Activated T-cell treated with anti-CD3 and anti-CD28 coated beads, Interleukin-2, amount 50 U/mL, for 24 hours (primary cell): ENCODE measurements around the gene NECTIN2.
"Not testable (repeated sequence)": the region's sequence is repeated elsewhere in the genome, so short reads cannot be mapped to it uniquely, and the experiment has no call there.

ENCODE experiments used
- DNase-seq: peaks from one replicate; pipeline ENCODE4 v3.0.0-alpha.2; 2020
- H3K27ac Mint-ChIP-seq: 2 replicates; pipeline ENCODE4 v1.8.0; 2020; ENCODE audit warnings: mild to moderate bottlenecking, mixed read lengths
- H3K27me3 Mint-ChIP-seq: 2 replicates; pipeline ENCODE4 v1.8.0; 2020; ENCODE audit warnings: mixed read lengths
- H3K36me3 Mint-ChIP-seq: 2 replicates; pipeline ENCODE4 v1.8.0; 2020; ENCODE audit warnings: low read depth, mixed read lengths
- H3K4me1 Mint-ChIP-seq: 2 replicates; pipeline ENCODE4 v1.8.0; 2020; ENCODE audit warnings: low read depth, mixed read lengths
- H3K4me3 Mint-ChIP-seq: 2 replicates; pipeline ENCODE4 v1.8.0; 2020; ENCODE audit warnings: mild to moderate bottlenecking, moderate library complexity, mixed read lengths
- H3K9me3 Mint-ChIP-seq: 2 replicates; pipeline ENCODE4 v1.8.0; 2020; ENCODE audit warnings: mixed read lengths

The NECTIN2 gene

DNA sequence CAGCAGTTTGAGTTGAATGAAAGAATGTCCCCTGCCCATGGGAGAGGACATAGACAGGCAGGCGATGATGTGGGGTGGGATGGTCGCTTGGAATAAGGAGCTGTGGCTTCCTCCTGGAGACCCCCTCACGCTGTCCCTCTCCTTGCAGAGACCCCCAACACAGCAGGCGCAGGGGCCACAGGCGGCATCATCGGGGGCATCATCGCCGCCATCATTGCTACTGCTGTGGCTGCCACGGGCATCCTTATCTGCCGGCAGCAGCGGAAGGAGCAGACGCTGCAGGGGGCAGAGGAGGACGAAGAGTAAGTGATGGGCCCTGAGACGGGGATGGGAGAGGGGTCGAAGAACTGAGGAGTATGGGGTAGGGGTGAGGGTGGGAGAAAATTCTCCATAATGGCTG, 36.0 kb downstream of the NECTIN2 start:
- H3K36me3 Mint-ChIP-seq = no peaks in the 10 kb centered on the region
- no peak overlapping the region for H3K4me3 Mint-ChIP-seq
- DNase-seq = no peak
- peaks cover 6% of the 10 kb centered on the region for H3K27me3 Mint-ChIP-seq
- peaks cover 5% of the 10 kb centered on the region for H3K4me1 Mint-ChIP-seq
- H3K27ac Mint-ChIP-seq = no peak overlapping the region
- no peaks in the 10 kb centered on the region for H3K9me3 Mint-ChIP-seq

DNA sequence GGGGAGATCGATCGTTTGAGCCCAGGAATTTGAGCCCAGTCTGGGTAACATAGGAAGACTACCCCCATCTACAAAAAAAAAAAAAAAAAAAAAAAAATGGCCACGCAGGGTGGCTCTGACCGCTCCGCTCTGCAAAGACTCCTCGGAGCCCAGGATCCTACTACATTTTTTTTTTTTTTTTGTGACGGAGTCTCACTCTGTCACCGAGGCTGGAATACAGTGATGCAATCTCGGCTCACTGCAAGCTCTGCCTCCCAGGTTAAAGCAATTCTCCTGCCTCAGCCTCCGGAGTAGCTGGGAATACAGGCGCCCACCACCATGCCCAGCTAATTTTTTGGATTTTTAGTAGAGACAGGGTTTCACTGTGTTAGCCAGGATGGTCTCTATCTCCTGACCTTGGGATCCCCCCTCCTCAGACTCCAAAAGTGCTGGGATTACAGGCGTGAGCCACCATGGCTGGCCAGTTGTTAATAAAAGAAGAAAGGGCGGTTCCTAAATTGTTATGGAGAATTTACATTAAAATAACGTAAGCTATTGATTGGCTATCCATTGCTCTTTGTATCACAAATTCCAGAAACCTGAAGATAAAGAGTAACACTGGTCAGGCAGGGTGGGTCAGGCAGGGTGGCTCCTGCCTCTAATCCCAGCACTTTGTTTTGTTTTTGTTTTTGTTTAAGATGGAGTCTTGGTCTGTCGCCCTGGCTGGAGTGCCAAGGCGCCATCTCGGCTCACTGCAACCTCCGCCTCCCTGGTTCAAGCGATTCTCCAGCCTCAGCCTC, 36.7 kb downstream of the NECTIN2 start:
- not testable (repeated sequence) for H3K9me3 Mint-ChIP-seq, H3K27me3 Mint-ChIP-seq, DNase-seq, H3K27ac Mint-ChIP-seq, H3K36me3 Mint-ChIP-seq, H3K4me1 Mint-ChIP-seq, H3K4me3 Mint-ChIP-seq

DNA sequence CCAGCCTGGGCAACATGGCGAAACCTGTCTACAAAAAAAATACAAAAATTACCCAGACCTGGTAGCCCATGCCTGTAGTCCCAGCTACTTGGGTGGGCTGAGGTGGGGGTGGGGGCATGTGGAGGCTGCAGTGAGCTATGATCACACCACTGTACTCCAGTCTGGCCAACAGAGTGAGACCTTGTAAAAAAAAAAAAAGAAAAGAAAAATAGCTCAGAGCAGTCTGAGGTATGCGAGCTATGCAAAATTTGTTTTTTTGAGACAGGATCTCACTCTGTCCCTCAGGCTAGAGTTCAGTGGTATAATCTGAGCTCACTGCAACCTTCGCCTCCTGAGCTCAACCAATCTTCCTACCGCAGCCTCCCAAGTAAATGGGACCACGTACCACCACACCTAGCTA, 37.8 kb downstream of the NECTIN2 start:
- H3K27ac Mint-ChIP-seq = no peak overlapping the region
- peaks cover 2% of the 10 kb centered on the region for H3K27me3 Mint-ChIP-seq
- no peaks in the 10 kb centered on the region for H3K36me3 Mint-ChIP-seq
- H3K9me3 Mint-ChIP-seq = no peaks in the 10 kb centered on the region
- peaks cover under 1% of the 10 kb centered on the region for H3K4me1 Mint-ChIP-seq
- no peak overlapping the region for H3K4me3 Mint-ChIP-seq
- DNase-seq = no peak

DNA sequence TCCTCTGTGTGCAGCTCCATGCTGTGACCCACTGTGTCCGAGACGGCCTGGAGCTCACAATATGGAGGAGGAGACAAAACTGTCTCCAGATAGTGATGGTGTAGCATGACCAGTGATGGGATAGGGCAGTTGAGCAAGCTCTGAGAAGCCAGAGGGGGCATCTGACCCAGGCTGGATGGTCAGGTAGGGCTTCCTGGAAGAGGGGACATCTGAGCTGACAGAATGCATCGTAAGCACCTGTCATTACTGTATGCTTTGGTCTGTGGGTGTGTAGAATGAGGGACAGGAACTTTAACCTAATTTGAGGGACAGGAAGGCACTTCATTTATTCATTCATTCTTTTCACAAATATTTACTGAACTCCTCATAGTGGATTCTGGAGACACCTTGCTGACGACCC, 38.5 kb downstream of the NECTIN2 start:
- H3K27ac Mint-ChIP-seq = no peak overlapping the region

DNA sequence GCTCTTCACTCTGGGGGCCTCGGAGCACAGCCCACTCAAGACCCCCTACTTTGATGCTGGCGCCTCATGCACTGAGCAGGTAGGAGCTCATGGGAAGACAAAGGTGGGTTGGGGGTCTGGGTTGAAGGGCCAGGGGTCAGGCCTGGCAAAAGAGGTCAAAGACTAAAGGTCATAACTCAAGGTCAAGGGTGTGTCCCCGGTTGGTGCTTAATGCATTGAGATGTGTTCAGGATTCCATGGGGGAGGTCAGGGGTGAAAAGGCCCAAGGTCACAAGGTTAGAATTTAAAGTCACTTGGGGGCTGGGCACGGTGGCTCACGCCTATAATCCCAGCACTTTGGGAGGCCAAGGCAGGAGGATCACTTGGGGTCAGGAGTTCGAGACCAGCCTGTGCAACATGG, 40.0 kb downstream of the NECTIN2 start:
- H3K4me3 Mint-ChIP-seq = no peak overlapping the region

More for the DNA sequence above, 38.5 kb downstream of the NECTIN2 start:
- Mint-ChIP-seq H3K9me3 (peaks cover 2% of the 10 kb centered on the region), H3K27me3 (no peaks in the 10 kb centered on the region), H3K4me3 (no peak overlapping the region), H3K36me3 (no peaks in the 10 kb centered on the region), H3K4me1 (peaks cover 4% of the 10 kb centered on the region)
- no peak for DNase-seq

DNA sequence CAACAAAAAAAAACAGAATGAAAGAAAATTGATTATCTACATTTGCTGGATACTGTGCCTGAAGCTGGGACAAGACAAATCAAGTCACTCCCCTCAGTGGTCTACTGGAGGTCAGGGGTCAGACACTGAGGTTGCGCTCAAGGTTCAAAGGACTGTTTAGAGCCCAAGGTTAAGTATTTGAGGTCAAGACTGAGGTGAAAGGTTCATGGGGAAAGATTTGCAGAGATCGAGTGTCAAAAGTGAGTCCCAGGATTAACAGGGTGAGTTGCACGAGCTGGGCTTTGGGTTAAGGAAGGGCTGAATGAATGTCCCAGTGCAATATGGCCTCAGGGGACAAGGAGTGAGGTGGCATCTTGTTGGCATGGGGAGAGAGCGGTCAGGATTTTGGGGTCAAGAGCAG, 41.6 kb downstream of the NECTIN2 start:
- no peak for DNase-seq
- Mint-ChIP-seq H3K4me1 (peaks cover 22% of the 10 kb centered on the region), H3K27ac (no peak overlapping the region), H3K4me3 (no peak overlapping the region), H3K9me3 (peaks cover 5% of the 10 kb centered on the region), H3K27me3 (no peaks in the 10 kb centered on the region), H3K36me3 (peaks cover 14% of the 10 kb centered on the region)

More for the DNA sequence above, 40.0 kb downstream of the NECTIN2 start:
- Mint-ChIP-seq H3K36me3 (peaks cover 3% of the 10 kb centered on the region), H3K27me3 (no peaks in the 10 kb centered on the region), H3K27ac (peak overlapping the region; percentile 59), H3K4me1 (peaks cover 11% of the 10 kb centered on the region), H3K9me3 (peaks cover 5% of the 10 kb centered on the region)
- no peak for DNase-seq

DNA sequence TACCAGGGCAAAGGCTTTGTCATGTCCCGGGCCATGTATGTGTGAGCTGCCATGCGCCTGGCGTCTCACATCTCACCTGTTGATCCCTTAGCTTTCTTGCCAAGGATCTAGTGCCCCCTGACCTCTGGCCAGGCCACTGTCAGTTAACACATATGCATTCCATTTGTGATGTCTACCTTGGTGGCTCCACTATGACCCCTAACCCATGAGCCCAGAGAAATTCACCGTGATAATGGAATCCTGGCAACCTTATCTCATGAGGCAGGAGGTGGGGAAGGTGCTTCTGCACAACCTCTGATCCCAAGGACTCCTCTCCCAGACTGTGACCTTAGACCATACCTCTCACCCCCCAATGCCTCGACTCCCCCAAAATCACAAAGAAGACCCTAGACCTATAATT, 42.2 kb downstream of the NECTIN2 start:
- DNase-seq, H3K4me3 Mint-ChIP-seq, H3K9me3 Mint-ChIP-seq, H3K27ac Mint-ChIP-seq, H3K27me3 Mint-ChIP-seq: not testable (repeated sequence)
- Mint-ChIP-seq H3K4me1 (peaks cover 29% of the 10 kb centered on the region), H3K36me3 (peaks cover 21% of the 10 kb centered on the region)

DNA sequence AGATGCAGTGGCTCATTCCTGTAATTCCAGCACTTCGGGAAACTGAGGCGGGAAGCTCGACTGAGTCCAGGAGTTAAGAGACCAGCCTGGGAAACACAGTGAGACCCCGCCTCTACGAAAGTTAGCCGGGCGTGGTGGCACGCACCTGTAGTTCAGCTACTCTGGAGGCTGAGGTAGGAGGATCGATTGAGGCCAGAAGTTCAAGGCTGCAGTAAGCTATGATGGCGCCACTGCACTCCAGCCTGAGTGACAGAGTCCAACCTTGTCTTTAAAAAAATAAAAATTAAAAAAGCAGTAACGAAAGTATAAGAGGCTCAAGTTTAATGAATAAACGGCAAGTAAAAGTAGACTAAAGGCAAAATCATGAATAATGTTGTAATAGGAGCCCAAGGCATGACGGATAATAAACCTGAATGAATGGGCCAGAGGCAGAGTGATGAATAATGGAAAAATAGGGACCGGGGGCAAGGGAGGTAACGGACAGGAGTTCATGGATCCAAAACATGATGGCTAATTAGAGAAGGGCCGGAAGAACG, 43.8 kb downstream of the NECTIN2 start:
- Mint-ChIP-seq H3K36me3 (peaks cover 36% of the 10 kb centered on the region), H3K27me3 (no peaks in the 10 kb centered on the region), H3K4me3 (peak overlapping the region; percentile 96), H3K27ac (peak overlapping the region; percentile 98), H3K4me1 (peaks cover 38% of the 10 kb centered on the region), H3K9me3 (peaks cover 5% of the 10 kb centered on the region)
- no peak for DNase-seq

DNA sequence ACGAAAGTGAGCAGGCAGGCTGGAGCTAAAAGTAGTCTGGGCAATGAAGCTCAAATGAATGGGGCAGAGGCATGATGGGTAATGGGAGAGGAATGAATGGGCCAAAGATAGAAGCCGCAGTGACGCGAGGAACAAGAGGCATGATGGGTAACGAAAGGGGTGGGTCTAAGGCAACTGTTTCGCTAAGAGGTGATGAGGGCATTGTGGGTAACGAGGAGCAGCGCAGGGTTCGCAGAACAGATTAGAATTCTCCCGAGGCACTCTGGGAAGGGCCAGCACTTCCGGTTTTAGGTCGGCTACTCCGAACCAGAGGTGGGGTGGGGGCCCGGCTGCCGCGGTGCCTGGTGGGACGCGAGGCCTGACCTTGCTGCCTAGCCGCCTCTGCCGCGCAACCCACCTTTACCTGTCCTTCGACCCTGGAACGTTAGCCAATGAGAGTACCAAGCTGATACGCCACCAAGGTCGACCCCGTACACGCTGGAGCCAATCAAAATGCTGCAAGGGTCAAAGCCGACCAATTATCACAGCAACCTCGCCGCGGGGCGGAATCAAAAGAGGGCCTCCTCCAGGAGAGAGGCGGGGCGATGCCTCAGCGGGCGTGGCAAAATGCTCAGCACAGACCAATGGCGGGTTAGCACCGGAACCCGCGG, 44.4 kb downstream of the NECTIN2 start:
- Mint-ChIP-seq H3K27me3 (no peaks in the 10 kb centered on the region), H3K36me3 (peaks cover 42% of the 10 kb centered on the region), H3K4me3 (peak overlapping the region; percentile 96), H3K4me1 (peaks cover 38% of the 10 kb centered on the region), H3K27ac (peak overlapping the region; percentile 98), H3K9me3 (peaks cover 5% of the 10 kb centered on the region)
- peak; percentile 100 for DNase-seq

DNA sequence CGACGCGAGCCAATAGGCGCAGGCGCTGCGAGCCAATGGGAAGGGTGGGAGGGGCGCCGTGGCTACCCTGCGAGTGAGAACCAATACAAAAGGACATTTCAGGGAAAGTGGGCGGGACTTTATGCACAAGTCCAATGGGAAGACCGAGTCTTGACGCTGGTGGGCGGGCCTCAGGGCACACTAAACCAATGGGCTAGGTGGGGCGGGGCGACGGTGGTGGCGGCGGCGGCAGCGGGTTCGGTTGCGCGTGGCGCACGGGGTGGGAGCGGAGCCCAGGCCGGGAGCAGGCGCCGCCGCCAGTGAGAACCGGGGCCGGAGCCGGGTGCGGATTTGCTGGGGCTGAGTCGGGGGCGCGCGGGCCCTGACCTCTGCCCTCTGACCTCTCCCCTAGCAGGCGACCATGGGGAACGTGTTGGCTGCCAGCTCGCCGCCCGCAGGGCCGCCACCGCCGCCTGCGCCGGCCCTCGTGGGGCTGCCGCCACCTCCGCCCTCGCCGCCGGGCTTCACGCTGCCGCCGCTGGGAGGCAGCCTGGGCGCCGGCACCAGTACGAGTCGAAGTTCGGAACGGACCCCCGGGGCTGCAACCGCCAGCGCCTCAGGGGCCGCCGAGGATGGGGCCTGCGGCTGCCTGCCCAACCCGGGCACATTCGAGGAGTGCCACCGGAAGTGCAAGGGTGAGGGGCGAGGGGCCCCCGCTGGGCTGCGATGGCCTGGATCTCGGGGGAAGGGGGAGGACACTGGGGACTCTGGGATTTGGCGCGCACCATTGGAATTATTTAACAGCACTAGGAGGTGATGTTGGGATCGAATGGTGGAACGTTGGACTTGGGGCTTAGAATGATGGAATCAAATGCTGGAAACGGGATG, 45.2 kb downstream of the NECTIN2 start, which contains the start of gene TOMM40:
TOMM40 (plus strand) TSS at position 239 of the 867 bp plus-strand sequence; CDS start at position 401, 162 bp downstream.
- H3K9me3 Mint-ChIP-seq = peaks cover 5% of the 10 kb centered on the region
- peak within 1 kb of the TSS; percentile 96 for H3K4me3 Mint-ChIP-seq
- peaks cover 49% of the 10 kb centered on the region for H3K36me3 Mint-ChIP-seq
- DNase-seq = no peak
- peak within 1 kb of the TSS; percentile 98 for H3K27ac Mint-ChIP-seq
- H3K4me1 Mint-ChIP-seq = peaks cover 41% of the 10 kb centered on the region
- H3K27me3 Mint-ChIP-seq = no peaks in the 10 kb centered on the region

DNA sequence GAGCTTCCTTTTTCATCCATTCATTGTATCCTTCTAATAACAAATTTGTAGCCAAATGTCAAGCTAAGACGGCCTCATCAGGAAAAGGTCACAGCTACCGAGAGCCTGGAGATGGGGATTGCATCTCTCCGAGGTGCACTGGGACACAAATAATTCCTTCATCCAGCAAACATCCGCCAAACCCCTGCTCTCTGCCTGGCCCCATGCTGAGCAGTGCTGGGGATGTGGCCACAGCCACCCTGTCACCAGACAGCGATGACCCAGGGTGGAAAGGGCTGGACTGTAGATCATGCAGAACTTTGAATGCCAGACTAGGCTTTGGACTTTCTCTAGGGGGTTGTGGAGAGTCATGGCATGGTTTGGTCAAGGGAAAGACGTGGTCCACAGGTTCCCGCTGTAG, 46.8 kb downstream of the NECTIN2 start:
- Mint-ChIP-seq H3K4me1 (peaks cover 41% of the 10 kb centered on the region), H3K4me3 (peak overlapping the region; percentile 96), H3K36me3 (peaks cover 65% of the 10 kb centered on the region), H3K9me3 (peaks cover 5% of the 10 kb centered on the region), H3K27ac (peak overlapping the region; percentile 96), H3K27me3 (no peaks in the 10 kb centered on the region)
- no peak for DNase-seq

DNA sequence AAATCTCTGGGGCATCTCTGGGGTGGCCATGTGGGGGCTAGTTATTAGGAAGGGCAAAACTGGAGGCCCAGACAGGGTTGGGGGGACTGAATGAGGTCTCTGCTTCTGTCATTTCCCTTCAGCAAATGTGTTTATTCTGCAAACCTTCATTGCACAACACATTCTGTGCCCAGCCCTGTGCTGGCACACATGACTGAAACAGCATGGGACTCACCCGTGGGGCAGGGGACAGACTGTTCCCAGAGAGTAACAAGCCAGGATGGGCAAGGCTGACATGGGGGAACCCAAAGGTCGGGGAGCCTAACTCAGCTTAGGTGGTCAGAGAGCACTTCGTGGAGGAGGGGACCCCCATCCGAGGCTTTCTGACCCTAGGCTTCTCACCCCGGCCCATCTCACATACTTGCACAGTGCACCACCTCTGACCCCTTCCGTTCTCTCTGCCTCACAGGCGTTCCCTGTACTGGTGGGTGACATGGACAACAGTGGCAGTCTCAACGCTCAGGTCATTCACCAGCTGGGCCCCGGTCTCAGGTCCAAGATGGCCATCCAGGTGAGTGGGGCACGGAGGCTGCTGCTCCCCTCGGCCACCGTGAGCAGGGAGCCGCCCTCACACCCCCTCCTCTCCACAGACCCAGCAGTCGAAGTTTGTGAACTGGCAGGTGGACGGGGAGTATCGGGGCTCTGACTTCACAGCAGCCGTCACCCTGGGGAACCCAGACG, 47.4 kb downstream of the NECTIN2 start:
- Mint-ChIP-seq H3K36me3 (peaks cover 70% of the 10 kb centered on the region), H3K27me3 (no peaks in the 10 kb centered on the region), H3K4me3 (peak overlapping the region; percentile 96), H3K27ac (peak overlapping the region; percentile 96), H3K4me1 (peaks cover 41% of the 10 kb centered on the region), H3K9me3 (peaks cover 5% of the 10 kb centered on the region)
- no peak for DNase-seq

DNA sequence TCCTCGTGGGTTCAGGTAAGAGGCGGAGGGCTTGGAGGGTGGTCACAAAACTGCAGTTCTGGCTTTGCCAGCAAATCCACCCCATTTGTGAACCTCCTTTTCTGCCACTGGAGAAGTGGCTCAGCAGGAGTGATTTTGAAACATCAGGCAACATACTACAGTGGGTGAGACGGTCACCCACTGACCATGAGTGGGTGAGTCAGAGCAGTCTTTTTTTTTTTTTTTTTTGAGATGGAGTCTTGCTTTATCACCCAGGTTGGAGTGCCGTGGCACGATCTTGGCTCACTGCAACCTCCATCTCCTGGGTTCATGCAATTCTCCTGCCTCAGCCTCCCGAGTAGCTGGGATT, 47.9 kb downstream of the NECTIN2 start:
- H3K4me3 Mint-ChIP-seq = no peak overlapping the region
- H3K27me3 Mint-ChIP-seq = no peaks in the 10 kb centered on the region
- peaks cover 5% of the 10 kb centered on the region for H3K9me3 Mint-ChIP-seq
- H3K36me3 Mint-ChIP-seq = peaks cover 70% of the 10 kb centered on the region
- H3K27ac Mint-ChIP-seq = peak overlapping the region; percentile 37
- DNase-seq = no peak
- peaks cover 40% of the 10 kb centered on the region for H3K4me1 Mint-ChIP-seq

DNA sequence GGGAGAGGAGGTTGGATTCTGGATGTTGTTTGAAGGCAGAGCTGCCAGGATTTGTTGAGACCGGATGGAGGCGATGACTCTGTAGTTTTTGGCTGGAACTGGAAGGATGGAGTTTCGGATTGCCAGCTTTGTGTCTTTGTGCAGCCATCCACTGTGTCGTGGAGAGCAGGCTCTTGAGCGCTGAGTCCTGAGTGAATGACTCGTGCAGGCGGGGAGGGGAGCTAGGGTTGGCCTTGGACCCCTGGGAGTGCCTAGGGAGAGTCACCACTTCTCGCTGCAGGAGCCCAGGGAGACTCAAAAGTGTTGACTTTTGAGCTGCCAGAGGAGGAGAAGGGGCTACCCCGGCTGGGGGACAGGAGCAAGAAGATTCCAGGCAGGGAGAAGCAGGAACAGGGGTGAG, 48.8 kb downstream of the NECTIN2 start:
- peak overlapping the region; percentile 28 for H3K27ac Mint-ChIP-seq
- peaks cover 34% of the 10 kb centered on the region for H3K4me1 Mint-ChIP-seq
- no peaks in the 10 kb centered on the region for H3K27me3 Mint-ChIP-seq
- DNase-seq = no peak
- H3K36me3 Mint-ChIP-seq = peaks cover 80% of the 10 kb centered on the region
- H3K9me3 Mint-ChIP-seq = peaks cover 3% of the 10 kb centered on the region
- no peak overlapping the region for H3K4me3 Mint-ChIP-seq
